ENCODE data around the gene COL27A1. TPM values are rescaled to one million over a fixed set of nuclear protein-coding genes. Genes with fewer than 3 reads are reported as not detected.

COL27A1 gene
- total and polyA plus RNA-seq, 2 donors (not counting 1 experiment from before 2014, with no cell fraction given): 0.16 to 0.27 TPM

- Histone ChIP-seq H3K4me3 (ENCODE audit: control extremely low read depth in 1 of 5, extremely low read depth in 1 of 5, insufficient read depth in 1 of 5, low read depth in 2 of 5, low read length in 4 of 5) (no peak overlapping the region), H2AFZ (ENCODE audit: insufficient read depth, low read depth, low read length, poor library complexity, severe bottlenecking) (no peak overlapping the region), H3K27me3 (replicated peaks in 1 of 4; ENCODE audit: control extremely low read depth in 1 of 4, control insufficient read depth in 3 of 4, insufficient read depth in 4 of 4, low read length in 3 of 4) (no peaks in the 10 kb centered on the region), H3K4me2 (replicated peaks; ENCODE audit: low read depth, low read length, poor library complexity, severe bottlenecking) (no peak overlapping the region), H3K36me3 (replicated peaks in 1 of 2; ENCODE audit: control extremely low read depth in 1 of 2, control insufficient read depth in 1 of 2, extremely low read depth in 1 of 2, insufficient read depth in 2 of 2, low read length in 1 of 2) (no peaks in the 10 kb centered on the region), H3K4me1 (ENCODE audit: control insufficient read depth in 2 of 2, insufficient read depth in 2 of 2, low read length in 2 of 2) (no peaks in the 10 kb centered on the region), H4K20me1 (ENCODE audit: control insufficient read depth, insufficient read depth, low read length, poor library complexity, severe bottlenecking) (no peaks in the 10 kb centered on the region), H3K79me2 (ENCODE audit: control insufficient read depth, insufficient read depth, low read length) (no peaks in the 10 kb centered on the region), H3K27ac (ENCODE audit: low read length in 2 of 2) (no peak overlapping the region), H3K9me3 (ENCODE audit: control extremely low read depth in 1 of 3, control insufficient read depth in 2 of 3, insufficient read depth in 1 of 3, low read length in 2 of 3) (no peaks in the 10 kb centered on the region), H3K9ac (ENCODE audit: low read length) (no peak overlapping the region)
- 85% methylated on average over 11 of the region's 11 CpGs for WGBS (ENCODE audit: insufficient coverage)
- Mint-ChIP-seq H3K4me3 (no peak overlapping the region), H3K27ac (no peak overlapping the region), H3K27me3 (peaks cover 8% of the 10 kb centered on the region), H3K9me3 (ENCODE audit: insufficient read depth) (no peaks in the 10 kb centered on the region), H3K4me1 (no peaks in the 10 kb centered on the region)
- CTCF ChIA-PET: no interaction called here
- POLR2A ChIA-PET: no interaction called here
- TF ChIP-seq EZH2 (IDR thresholded peaks at IDR 0.05; ENCODE audit: borderline replicate concordance, insufficient read depth, low read depth, low read length, poor library complexity, severe bottlenecking) (no peak), CTCF (IDR thresholded peaks at IDR 0.05) (no peak)
- intact Hi-C loops (cut with micrococcal nuclease): no loop called here
- no peak for DNase-seq
- no peak for ATAC-seq (ENCODE audit: low read depth)
Observed at GRCh38 chr9:114225561-114226212, 70.3 kb downstream of the COL27A1 start.

GRCh38 chr9:114226246-114227055, 71.1 kb downstream of the COL27A1 start:
- POLR2A ChIA-PET: no interaction called here
- H3K4me1 Mint-ChIP-seq: no peaks in the 10 kb centered on the region
- WGBS (ENCODE audit: insufficient coverage): 92% methylated on average over 10 of the region's 10 CpGs
- H3K27me3 ChIP-seq (replicated peaks in 1 of 4; ENCODE audit: control extremely low read depth in 1 of 4, control insufficient read depth in 3 of 4, insufficient read depth in 4 of 4, low read length in 3 of 4): no peaks in the 10 kb centered on the region
- H3K27ac ChIP-seq (ENCODE audit: low read length in 2 of 2): no peak overlapping the region
- H3K27ac Mint-ChIP-seq: no peak overlapping the region
- CTCF ChIA-PET: interaction anchor here (0.7 kb wide), 1 partner anchor 47 kb away, joined by 6 read pairs; no protein-coding TSS in a partner anchor
- H3K79me2 ChIP-seq (ENCODE audit: control insufficient read depth, insufficient read depth, low read length): no peaks in the 10 kb centered on the region
- peaks cover 4% of the 10 kb centered on the region for H3K27me3 Mint-ChIP-seq
- DNase-seq: no peak
- H2AFZ ChIP-seq (ENCODE audit: insufficient read depth, low read depth, low read length, poor library complexity, severe bottlenecking): no peak overlapping the region
- no peak overlapping the region for H3K4me3 Mint-ChIP-seq
- no peaks in the 10 kb centered on the region for H3K4me1 ChIP-seq (ENCODE audit: control insufficient read depth in 2 of 2, insufficient read depth in 2 of 2, low read length in 2 of 2)
- no peaks in the 10 kb centered on the region for H3K36me3 ChIP-seq (replicated peaks in 1 of 2; ENCODE audit: control extremely low read depth in 1 of 2, control insufficient read depth in 1 of 2, extremely low read depth in 1 of 2, insufficient read depth in 2 of 2, low read length in 1 of 2)
- H3K4me2 ChIP-seq (replicated peaks; ENCODE audit: low read depth, low read length, poor library complexity, severe bottlenecking): no peak overlapping the region
- TF ChIP-seq EZH2 (IDR thresholded peaks at IDR 0.05; ENCODE audit: borderline replicate concordance, insufficient read depth, low read depth, low read length, poor library complexity, severe bottlenecking): no peak
- TF ChIP-seq CTCF (IDR thresholded peaks at IDR 0.05): no peak
- no peak overlapping the region for H3K9ac ChIP-seq (ENCODE audit: low read length)
- no peak overlapping the region for H3K4me3 ChIP-seq (ENCODE audit: control extremely low read depth in 1 of 5, extremely low read depth in 1 of 5, insufficient read depth in 1 of 5, low read depth in 2 of 5, low read length in 4 of 5)
- no peaks in the 10 kb centered on the region for H3K9me3 Mint-ChIP-seq (ENCODE audit: insufficient read depth)
- ATAC-seq (ENCODE audit: low read depth): no peak
- intact Hi-C loops (cut with micrococcal nuclease): no loop called here
- H4K20me1 ChIP-seq (ENCODE audit: control insufficient read depth, insufficient read depth, low read length, poor library complexity, severe bottlenecking): no peaks in the 10 kb centered on the region
- no peaks in the 10 kb centered on the region for H3K9me3 ChIP-seq (ENCODE audit: control extremely low read depth in 1 of 3, control insufficient read depth in 2 of 3, insufficient read depth in 1 of 3, low read length in 2 of 3)
